K562 (cell line): ENCODE data around the gene EOGT. TPM values are rescaled to one million over a fixed set of nuclear protein-coding genes. Genes with fewer than 3 reads are reported as not detected.
A peak's percentile ranks its signal among the peaks of the same experiment; 100 is the strongest.

Experiments used
- CBX2 ChIP-seq: fragments of 200-600 bp; sonication (generic); IDR thresholded peaks from one replicate; pipeline ENCODE4 v1.6.1; 2012; ENCODE audit warnings: mild to moderate bottlenecking, low read length, inconsistent platforms; ENCODE audit not compliant: insufficient read depth, poor library complexity, severe bottlenecking
- CCAR2 ChIP-seq: fragments of 200-400 bp; formaldehyde crosslinking; IDR thresholded peaks from 2 replicates; pipeline ENCODE4 v1.6.1; 2017; ENCODE audit warnings: mild to moderate bottlenecking, low read depth, low read length
- CUX1 ChIP-seq: fragments of 200-800 bp; sonication (Bioruptor generic); IDR thresholded peaks from 2 replicates; pipeline ENCODE4 v1.6.1; 2016; ENCODE audit warnings: missing genetic modification characterization, missing compliant biosample characterization
- E4F1 ChIP-seq: fragments of 250-450 bp; sonication (Bioruptor Pico); IDR thresholded peaks from 2 replicates; pipeline ENCODE4 v1.5.0; 2021; ENCODE audit warnings: mild to moderate bottlenecking, borderline replicate concordance
- EP400 ChIP-seq: fragments of 450-650 bp; IDR thresholded peaks from 2 replicates; pipeline ENCODE4 v1.6.1; 2017; ENCODE audit warnings: antibody characterized with exemption, mild to moderate bottlenecking, moderate library complexity
- MCM2 ChIP-seq: fragments of 450-650 bp; IDR thresholded peaks from 2 replicates; pipeline ENCODE4 v1.6.1; 2017; ENCODE audit warnings: low read depth, mild to moderate bottlenecking
- MLLT1 ChIP-seq, 2 experiments: fragments of 450-650 bp; IDR thresholded peaks; 2 replicates each; pipeline ENCODE4 v1.6.1; 2016
- NCOA1 ChIP-seq: fragments of 450-650 bp; IDR thresholded peaks from 2 replicates; pipeline ENCODE4 v1.6.1; 2016; ENCODE audit warnings: low read depth
- NFE2 ChIP-seq: IDR thresholded peaks from 2 replicates; pipeline ENCODE4 v1.6.1; 2014; ENCODE audit warnings: antibody characterized with exemption, low read depth
- NUFIP1 ChIP-seq: fragments of 450-650 bp; IDR thresholded peaks from 2 replicates; pipeline ENCODE4 v1.6.1; 2018; ENCODE audit not compliant: partially characterized antibody
- TAL1 ChIP-seq: fragments of 450-650 bp; IDR thresholded peaks from 2 replicates; pipeline ENCODE4 v1.6.1; 2016; ENCODE audit warnings: mild to moderate bottlenecking
- ZBTB2 ChIP-seq: fragments of 450-650 bp; IDR thresholded peaks from 2 replicates; pipeline ENCODE4 v1.6.1; 2016; ENCODE audit warnings: antibody characterized with exemption
- ZNF395 ChIP-seq: fragments of 200-800 bp; sonication (Bioruptor generic); IDR thresholded peaks from 2 replicates; pipeline ENCODE4 v1.6.1; 2017; ENCODE audit warnings: missing genetic modification characterization, missing compliant biosample characterization
- ZNF512 ChIP-seq: IDR thresholded peaks from 2 replicates; pipeline ENCODE4 v1.6.1; 2016; ENCODE audit warnings: missing genetic modification characterization, missing compliant biosample characterization
- ZNF707 ChIP-seq: fragments of 250-450 bp; sonication (Bioruptor Pico); conservative IDR thresholded peaks from 2 replicates; pipeline ENCODE4 v1.8.0; 2022; ENCODE audit warnings: inconsistent platforms, mild to moderate bottlenecking, moderate library complexity
- polyA plus RNA-seq, 8 experiments: library from polyadenylated mRNA; depleted of rRNA in 4 of 8; stranded (reverse) in 5 of 8; unstranded in 3 of 8; fragments of >200 nt; fragmentation: Nextera tagmentation in 2 of 8; fragmentation: Illumina TruSeq in 1 of 8; extraction: Ambion mirVana in 2 of 8; extraction: Trizol in 1 of 8; gene quantifications; 2 replicates each; pipeline versions ENCODE4 v1.2.1 to v1.2.3, GENCODE V29; 2011 to 2014; ENCODE audit warnings: inconsistent platforms in 1 of 8, missing spikeins in 1 of 8
- total RNA-seq, 7 experiments: library from RNA; depleted of rRNA in 6 of 7; stranded (reverse); fragments of >200 nt in 6 of 7; fragmentation: Illumina TruSeq in 2 of 7; extraction: Trizol in 2 of 7; gene quantifications; 2 replicates each; pipeline versions ENCODE4 v1.2.1 to v1.2.3, GENCODE V29; 2011 to 2021; ENCODE audit warnings: low replicate concordance in 1 of 7

Gene EOGT
- total and polyA plus RNA-seq, 9 of the 15 experiments (the other 6 are each of a cell fraction or from before 2014, with no cell fraction given) = 3.6 to 17.9 (median 7.4) TPM

- no peak for TF ChIP-seq CUX1 (CRISPR knock-in tag)
- no peak for TF ChIP-seq NUFIP1
- TF ChIP-seq ZNF512 (tag) = no peak
- TF ChIP-seq ZBTB2 = no peak
- peak; percentile 91 for TF ChIP-seq TAL1
- no peak for TF ChIP-seq ZNF707 (CRISPR knock-in tag)
- TF ChIP-seq CBX2 = no peak
- no peak for TF ChIP-seq MLLT1 (IDR thresholded peaks at IDR 0.05)
- TF ChIP-seq NCOA1 = no peak
- no peak for TF ChIP-seq CCAR2
- TF ChIP-seq NFE2 = no peak
- TF ChIP-seq EP400 = no peak
- no peak for TF ChIP-seq MCM2
- TF ChIP-seq E4F1 (CRISPR knock-in tag) = no peak
- TF ChIP-seq ZNF395 (CRISPR knock-in tag) = no peak
Measured at GRCh38 chr3:68957895-68958294, 55.6 kb downstream of the EOGT start (continued).
